Measurements from ENCODE around the gene SPSB4. TPM values are rescaled to one million over a fixed set of nuclear protein-coding genes. Genes with fewer than 3 reads are reported as not detected.

SPSB4 gene
- total and polyA plus RNA-seq, 2 of the 13 experiments (the other 11 are each of a cell fraction or from before 2014, with no cell fraction given) = not detected

DNA sequence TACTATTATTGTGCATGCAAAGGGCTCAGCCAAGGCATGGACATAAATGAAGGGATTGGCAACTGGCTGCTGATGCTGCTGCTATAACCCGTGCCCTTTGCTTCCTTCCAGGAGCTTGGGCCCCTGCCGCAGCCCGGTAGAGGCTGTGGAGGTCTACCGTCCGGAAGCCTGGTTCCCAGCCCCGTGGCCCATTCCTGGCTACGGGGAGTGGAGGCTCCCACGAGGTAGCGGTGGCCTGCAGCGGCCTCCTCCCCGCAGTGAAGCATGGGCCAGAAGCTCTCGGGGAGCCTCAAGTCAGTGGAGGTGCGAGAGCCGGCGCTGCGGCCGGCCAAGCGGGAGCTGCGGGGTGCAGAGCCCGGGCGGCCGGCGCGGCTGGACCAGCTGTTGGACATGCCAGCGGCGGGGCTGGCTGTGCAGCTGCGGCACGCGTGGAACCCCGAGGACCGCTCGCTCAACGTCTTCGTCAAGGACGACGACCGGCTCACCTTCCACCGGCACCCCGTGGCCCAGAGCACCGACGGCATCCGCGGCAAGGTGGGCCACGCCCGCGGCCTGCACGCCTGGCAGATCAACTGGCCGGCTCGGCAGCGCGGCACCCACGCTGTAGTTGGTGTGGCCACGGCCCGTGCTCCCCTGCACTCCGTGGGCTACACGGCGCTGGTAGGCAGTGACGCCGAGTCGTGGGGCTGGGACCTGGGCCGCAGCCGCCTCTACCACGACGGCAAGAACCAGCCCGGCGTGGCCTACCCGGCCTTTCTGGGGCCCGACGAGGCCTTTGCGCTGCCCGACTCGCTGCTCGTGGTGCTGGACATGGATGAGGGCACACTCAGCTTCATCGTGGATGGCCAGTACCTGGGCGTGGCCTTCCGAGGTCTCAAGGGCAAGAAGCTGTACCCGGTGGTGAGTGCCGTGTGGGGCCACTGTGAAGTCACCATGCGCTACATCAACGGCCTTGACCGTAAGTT is 15.0 kb downstream of the SPSB4 start:
- no peak overlapping the region for H3K4me3 ChIP-seq (replicated peaks in 1 of 3; ENCODE audit: insufficient read depth in 1 of 3, low read depth in 2 of 3, low read length in 3 of 3)
- intact Hi-C loops (cut with micrococcal nuclease; ENCODE audit: unreplicated experiment) (no loop called here), in situ Hi-C loops (cut with HindIII; ENCODE audit: extremely low pct_ligation_motif_present, low pct_unique_long_range_greater_than_20kb) (no loop called here)
- ATAC-seq (no peak), DNase-seq (ENCODE audit: low spot score) (no peak), FAIRE-seq (no peak)
- TF ChIP-seq RXRB (CRISPR knock-in tag; IDR thresholded peaks at IDR 0.05; ENCODE audit: borderline replicate concordance) = no peak
- TF ChIP-seq, protein P1, sequence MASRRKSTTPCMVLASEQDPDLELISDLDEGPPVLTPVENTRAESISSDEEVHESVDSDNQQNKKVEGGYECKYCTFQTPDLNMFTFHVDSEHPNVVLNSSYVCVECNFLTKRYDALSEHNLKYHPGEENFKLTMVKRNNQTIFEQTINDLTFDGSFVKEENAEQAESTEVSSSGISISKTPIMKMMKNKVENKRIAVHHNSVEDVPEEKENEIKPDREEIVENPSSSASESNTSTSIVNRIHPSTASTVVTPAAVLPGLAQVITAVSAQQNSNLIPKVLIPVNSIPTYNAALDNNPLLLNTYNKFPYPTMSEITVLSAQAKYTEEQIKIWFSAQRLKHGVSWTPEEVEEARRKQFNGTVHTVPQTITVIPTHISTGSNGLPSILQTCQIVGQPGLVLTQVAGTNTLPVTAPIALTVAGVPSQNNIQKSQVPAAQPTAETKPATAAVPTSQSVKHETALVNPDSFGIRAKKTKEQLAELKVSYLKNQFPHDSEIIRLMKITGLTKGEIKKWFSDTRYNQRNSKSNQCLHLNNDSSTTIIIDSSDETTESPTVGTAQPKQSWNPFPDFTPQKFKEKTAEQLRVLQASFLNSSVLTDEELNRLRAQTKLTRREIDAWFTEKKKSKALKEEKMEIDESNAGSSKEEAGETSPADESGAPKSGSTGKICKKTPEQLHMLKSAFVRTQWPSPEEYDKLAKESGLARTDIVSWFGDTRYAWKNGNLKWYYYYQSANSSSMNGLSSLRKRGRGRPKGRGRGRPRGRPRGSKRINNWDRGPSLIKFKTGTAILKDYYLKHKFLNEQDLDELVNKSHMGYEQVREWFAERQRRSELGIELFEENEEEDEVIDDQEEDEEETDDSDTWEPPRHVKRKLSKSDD (CRISPR knock-in tag; IDR thresholded peaks at IDR 0.05; ENCODE audit: low read depth) = no peak
- no TSS peak for BruUV-seq (replicated peaks)
- H3K9me3 ChIP-seq (ENCODE audit: low read length) = no peaks in the 10 kb centered on the region
- H3K4me1 ChIP-seq (ENCODE audit: insufficient read depth, low read length) = no peaks in the 10 kb centered on the region
- H3K79me2 ChIP-seq (ENCODE audit: insufficient read depth, low read length) = no peaks in the 10 kb centered on the region
- no peaks in the 10 kb centered on the region for H3K36me3 ChIP-seq (replicated peaks in 1 of 2; ENCODE audit: control insufficient read depth in 1 of 2, insufficient read depth in 2 of 2, low read length in 2 of 2)
- 80% methylated on average over 22 of the region's 81 CpGs for WGBS (ENCODE audit: low lambda C conversion rate)
- no peak overlapping the region for H3K4me2 ChIP-seq (ENCODE audit: low read depth, low read length)
- CTCF ChIA-PET (ENCODE audit: low intra/inter-chr PET ratio, low total read pairs) = no interaction called here
- no peak overlapping the region for H3K9ac ChIP-seq (ENCODE audit: insufficient read depth, low read depth, low read length)
- H3K27me3 ChIP-seq (ENCODE audit: control insufficient read depth in 1 of 2, insufficient read depth in 2 of 2, low read length in 2 of 2) = peaks cover 0 to 5% of the 10 kb centered on the region in 2 experiments; a peak in 1 of 5 replicates
- no peaks in the 10 kb centered on the region for H4K20me1 ChIP-seq (ENCODE audit: insufficient read depth, low read length)
- H3K27ac ChIP-seq (ENCODE audit: extremely low read length, insufficient read depth, low read length) = no peak overlapping the region
- POLR2A ChIA-PET = no interaction called here
- no peak overlapping the region for H2AFZ ChIP-seq (ENCODE audit: low read length)
